ENCODE results near the gene UBA5.

GRCh38 chr3:132709761-132710160 lies 49.6 kb downstream of the UBA5 start:
- TF ChIP-seq, protein P1, sequence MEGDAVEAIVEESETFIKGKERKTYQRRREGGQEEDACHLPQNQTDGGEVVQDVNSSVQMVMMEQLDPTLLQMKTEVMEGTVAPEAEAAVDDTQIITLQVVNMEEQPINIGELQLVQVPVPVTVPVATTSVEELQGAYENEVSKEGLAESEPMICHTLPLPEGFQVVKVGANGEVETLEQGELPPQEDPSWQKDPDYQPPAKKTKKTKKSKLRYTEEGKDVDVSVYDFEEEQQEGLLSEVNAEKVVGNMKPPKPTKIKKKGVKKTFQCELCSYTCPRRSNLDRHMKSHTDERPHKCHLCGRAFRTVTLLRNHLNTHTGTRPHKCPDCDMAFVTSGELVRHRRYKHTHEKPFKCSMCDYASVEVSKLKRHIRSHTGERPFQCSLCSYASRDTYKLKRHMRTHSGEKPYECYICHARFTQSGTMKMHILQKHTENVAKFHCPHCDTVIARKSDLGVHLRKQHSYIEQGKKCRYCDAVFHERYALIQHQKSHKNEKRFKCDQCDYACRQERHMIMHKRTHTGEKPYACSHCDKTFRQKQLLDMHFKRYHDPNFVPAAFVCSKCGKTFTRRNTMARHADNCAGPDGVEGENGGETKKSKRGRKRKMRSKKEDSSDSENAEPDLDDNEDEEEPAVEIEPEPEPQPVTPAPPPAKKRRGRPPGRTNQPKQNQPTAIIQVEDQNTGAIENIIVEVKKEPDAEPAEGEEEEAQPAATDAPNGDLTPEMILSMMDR (conservative IDR thresholded peaks at IDR 0.05): no peak
- TF ChIP-seq ZFX (IDR thresholded peaks at IDR 0.05): no peak

Data from C4-2B (cell line).